ENCODE measurements around the gene OBI1. TPM values are rescaled to one million over a fixed set of nuclear protein-coding genes. Genes with fewer than 3 reads are reported as not detected.

Gene OBI1
- total and polyA plus RNA-seq, 8 donors, result 1.4 to 17.0 (median 6.6) TPM

DNA sequence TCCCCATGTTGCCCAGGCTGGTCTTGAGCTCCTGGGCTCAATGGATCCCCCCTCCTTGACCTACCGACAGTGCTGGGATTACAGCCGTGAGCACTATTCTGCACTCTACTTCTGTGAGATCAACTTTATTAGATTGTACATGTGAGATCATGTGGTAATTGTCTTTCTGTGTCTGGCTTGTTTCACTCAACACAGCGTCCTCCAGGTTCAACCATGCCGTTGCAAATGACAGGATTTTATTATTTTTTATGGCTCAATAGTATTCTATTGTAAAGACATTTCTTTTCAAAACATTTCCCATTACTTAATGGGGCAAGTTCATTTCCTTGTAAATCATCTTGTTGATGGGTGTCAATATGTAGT, 1.5 kb upstream of the OBI1 start:
- H3K9me3 ChIP-seq, result no peaks in the 10 kb centered on the region
- H3K36me3 ChIP-seq, result peaks cover 0 to 3% (median 0%) of the 10 kb centered on the region in 4 donors
- no peak overlapping the region for H3K27ac ChIP-seq
- DNase-seq, result peak in 1 of 2 donors; percentile 6
- H3K4me3 ChIP-seq, result peak overlapping the region; percentile 78 to 100 (median 86)
- H3K27me3 ChIP-seq, result peaks cover 0 to 8% (median 4%) of the 10 kb centered on the region in 3 donors
- TF ChIP-seq, protein P1, sequence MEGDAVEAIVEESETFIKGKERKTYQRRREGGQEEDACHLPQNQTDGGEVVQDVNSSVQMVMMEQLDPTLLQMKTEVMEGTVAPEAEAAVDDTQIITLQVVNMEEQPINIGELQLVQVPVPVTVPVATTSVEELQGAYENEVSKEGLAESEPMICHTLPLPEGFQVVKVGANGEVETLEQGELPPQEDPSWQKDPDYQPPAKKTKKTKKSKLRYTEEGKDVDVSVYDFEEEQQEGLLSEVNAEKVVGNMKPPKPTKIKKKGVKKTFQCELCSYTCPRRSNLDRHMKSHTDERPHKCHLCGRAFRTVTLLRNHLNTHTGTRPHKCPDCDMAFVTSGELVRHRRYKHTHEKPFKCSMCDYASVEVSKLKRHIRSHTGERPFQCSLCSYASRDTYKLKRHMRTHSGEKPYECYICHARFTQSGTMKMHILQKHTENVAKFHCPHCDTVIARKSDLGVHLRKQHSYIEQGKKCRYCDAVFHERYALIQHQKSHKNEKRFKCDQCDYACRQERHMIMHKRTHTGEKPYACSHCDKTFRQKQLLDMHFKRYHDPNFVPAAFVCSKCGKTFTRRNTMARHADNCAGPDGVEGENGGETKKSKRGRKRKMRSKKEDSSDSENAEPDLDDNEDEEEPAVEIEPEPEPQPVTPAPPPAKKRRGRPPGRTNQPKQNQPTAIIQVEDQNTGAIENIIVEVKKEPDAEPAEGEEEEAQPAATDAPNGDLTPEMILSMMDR (IDR thresholded peaks at IDR 0.05), result no peak
- TF ChIP-seq POLR2AphosphoS5 (IDR thresholded peaks at IDR 0.05) (no peak), POLR2A (IDR thresholded peaks at IDR 0.05) (no peak), EP300 (IDR thresholded peaks at IDR 0.05) (no peak)
- intact Hi-C loops (cut with DNase I; ENCODE audit: low total_unique reads), result no loop called here
- 72 to 93% (median 86%) methylated on average over 4 of the region's 4 CpGs for WGBS, 5 donors
- peaks cover 9 to 27% (median 20%) of the 10 kb centered on the region in 4 donors for H3K4me1 ChIP-seq

DNA sequence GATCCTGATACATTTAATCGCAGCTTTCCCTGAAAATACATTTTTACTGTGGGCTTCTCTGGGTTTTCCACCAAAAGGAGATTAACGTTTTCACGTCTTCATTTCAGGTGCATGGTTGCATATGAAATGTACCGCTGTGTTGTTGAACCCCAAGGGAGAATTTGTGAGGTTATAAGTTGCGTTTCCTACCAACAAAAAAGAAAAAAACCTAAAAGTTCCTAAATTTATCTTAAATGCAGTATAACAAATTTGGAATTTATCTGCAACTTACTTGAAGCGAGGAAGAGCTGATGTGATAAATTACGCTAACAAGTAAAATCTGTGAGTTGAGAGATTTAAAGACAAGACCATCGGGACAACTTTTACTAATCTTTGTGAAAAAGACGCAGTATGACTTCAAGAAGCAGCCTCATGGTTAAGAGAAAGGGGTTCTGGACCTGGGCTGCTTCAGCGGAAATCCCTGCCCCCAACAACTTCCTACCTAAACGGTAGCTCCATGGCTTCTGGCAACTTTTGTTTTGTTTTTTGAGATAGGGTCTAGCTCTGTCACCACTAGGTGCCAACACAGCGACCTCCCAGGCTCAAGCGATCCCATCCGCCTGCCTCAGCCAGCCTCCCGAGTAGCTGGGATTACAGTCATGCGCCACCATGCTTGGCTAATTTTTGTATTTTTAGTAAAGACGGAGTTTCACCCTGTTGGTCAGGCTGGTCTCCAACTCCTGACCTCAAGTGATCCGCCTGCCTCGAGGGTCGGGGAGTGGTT, 958 bp upstream of the OBI1 start:
- TF ChIP-seq EP300 (IDR thresholded peaks at IDR 0.05), result no peak
- TF ChIP-seq POLR2AphosphoS5 (IDR thresholded peaks at IDR 0.05), result no peak
- TF ChIP-seq, protein P1 (IDR thresholded peaks at IDR 0.05), result no peak
- no peak for TF ChIP-seq POLR2A (IDR thresholded peaks at IDR 0.05)
- Histone ChIP-seq H3K36me3 (peaks cover 0 to 3% (median 0%) of the 10 kb centered on the region in 4 donors), H3K9me3 (no peaks in the 10 kb centered on the region), H3K27me3 (peaks cover 0 to 8% (median 4%) of the 10 kb centered on the region in 3 donors), H3K27ac (peak overlapping the region in 1 of 5 donors; percentile 88), H3K4me1 (peaks cover 9 to 31% (median 20%) of the 10 kb centered on the region in 4 donors), H3K4me3 (peak overlapping the region; percentile 78 to 100 (median 86))
- peak in 1 of 2 donors; percentile 42 for DNase-seq
- WGBS, 5 donors, result 24 to 43% (median 30%) methylated on average over 20 of the region's 20 CpGs
- intact Hi-C loops (cut with DNase I; ENCODE audit: low total_unique reads), result no loop called here

DNA sequence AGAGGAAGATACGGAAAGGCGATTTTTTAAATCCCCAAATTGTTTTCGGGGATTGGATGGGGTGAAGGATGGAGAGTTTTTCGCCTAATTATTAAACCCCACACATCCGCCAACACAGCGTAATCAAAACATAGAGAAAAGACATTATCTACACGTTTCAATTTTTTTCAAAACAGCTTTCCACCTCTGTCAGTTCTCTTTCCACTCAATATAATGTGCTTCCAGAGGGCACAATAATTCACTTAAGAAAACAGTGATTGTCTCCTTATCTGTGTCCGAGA, 435 bp upstream of the OBI1 start:
- DNase-seq, result no peak
- Histone ChIP-seq H3K27me3 (peaks cover 0 to 7% (median 4%) of the 10 kb centered on the region in 3 donors), H3K9me3 (no peaks in the 10 kb centered on the region), H3K36me3 (peaks cover 0 to 3% (median 0%) of the 10 kb centered on the region in 4 donors), H3K4me3 (peak overlapping the region; percentile 78 to 100 (median 86)), H3K27ac (peak overlapping the region in 3 of 5 donors; percentile 77 to 88 (median 80)), H3K4me1 (peaks cover 9 to 35% (median 20%) of the 10 kb centered on the region in 4 donors)
- intact Hi-C loops (cut with DNase I; ENCODE audit: low total_unique reads), result no loop called here
- 0 to 14% (median 1%) methylated on average over 8 of the region's 8 CpGs for WGBS, 5 donors
- no peak for TF ChIP-seq POLR2A (IDR thresholded peaks at IDR 0.05)
- no peak for TF ChIP-seq POLR2AphosphoS5 (IDR thresholded peaks at IDR 0.05)
- no peak for TF ChIP-seq EP300 (IDR thresholded peaks at IDR 0.05)
- TF ChIP-seq, protein P1 (IDR thresholded peaks at IDR 0.05), result no peak

DNA sequence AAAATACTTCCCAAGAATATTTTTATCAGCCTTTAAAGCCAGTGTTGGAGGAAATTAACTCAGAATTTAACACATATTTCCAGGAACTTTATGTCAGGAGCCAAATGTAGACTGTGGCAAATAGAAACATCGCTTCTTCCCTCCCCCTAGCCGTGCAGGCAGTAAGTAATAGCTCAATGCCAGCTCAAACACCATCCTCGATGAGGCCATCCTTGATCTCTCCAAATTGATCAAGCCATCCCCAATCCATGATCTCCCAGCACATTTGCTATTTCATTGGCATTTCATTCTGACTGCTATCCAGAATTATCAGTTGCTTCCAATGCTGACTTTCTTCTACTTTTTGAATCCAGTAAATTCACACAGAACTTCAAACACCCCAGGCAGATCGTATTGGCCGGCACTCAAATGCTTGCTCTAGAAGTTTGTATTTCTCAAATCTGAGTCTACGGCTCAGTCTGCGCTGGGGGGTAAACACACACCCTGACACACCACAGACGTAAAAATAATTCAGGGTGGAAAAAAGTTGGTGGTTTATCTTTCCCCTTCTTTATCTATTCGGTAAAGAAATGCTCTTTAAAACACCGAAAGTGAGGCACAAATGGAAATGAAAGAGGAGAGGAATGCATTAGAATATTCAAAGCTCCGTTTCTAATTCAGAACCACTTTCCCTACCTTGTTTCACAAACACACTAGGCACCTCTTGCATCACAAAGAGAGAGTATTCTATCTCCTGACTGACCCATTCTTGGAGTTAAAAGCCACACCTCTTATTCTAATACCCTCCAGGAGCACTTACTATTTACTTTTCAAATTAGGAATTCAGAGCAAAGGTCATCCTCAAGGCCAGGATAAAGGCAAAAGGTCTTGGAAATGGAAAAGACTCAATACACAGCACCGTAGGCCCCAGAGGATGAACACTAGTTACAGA, 991 bp downstream of the OBI1 start:
- Histone ChIP-seq H3K27me3 (no peaks in the 10 kb centered on the region), H3K9me3 (no peaks in the 10 kb centered on the region), H3K4me1 (peaks cover 9 to 35% (median 22%) of the 10 kb centered on the region in 4 donors), H3K36me3 (peaks cover 0 to 3% (median 0%) of the 10 kb centered on the region in 4 donors), H3K27ac (peak overlapping the region in 4 of 5 donors; percentile 77 to 88 (median 79)), H3K4me3 (peak overlapping the region; percentile 78 to 100 (median 86))
- TF ChIP-seq EP300 (IDR thresholded peaks at IDR 0.05), result no peak
- no peak for TF ChIP-seq POLR2A (IDR thresholded peaks at IDR 0.05)
- TF ChIP-seq POLR2AphosphoS5 (IDR thresholded peaks at IDR 0.05), result no peak
- peak in 1 of 2 donors; percentile 4 for DNase-seq
- WGBS, 5 donors, result 8 to 13% (median 11%) methylated on average over 12 of the region's 12 CpGs
- intact Hi-C loops (cut with DNase I; ENCODE audit: low total_unique reads), result no loop called here
